ENCODE results near the gene ACO1.
"Not testable (repeated sequence)": the region's sequence is repeated elsewhere in the genome, so short reads cannot be mapped to it uniquely, and the experiment has no call there.

ACO1 gene

DNA sequence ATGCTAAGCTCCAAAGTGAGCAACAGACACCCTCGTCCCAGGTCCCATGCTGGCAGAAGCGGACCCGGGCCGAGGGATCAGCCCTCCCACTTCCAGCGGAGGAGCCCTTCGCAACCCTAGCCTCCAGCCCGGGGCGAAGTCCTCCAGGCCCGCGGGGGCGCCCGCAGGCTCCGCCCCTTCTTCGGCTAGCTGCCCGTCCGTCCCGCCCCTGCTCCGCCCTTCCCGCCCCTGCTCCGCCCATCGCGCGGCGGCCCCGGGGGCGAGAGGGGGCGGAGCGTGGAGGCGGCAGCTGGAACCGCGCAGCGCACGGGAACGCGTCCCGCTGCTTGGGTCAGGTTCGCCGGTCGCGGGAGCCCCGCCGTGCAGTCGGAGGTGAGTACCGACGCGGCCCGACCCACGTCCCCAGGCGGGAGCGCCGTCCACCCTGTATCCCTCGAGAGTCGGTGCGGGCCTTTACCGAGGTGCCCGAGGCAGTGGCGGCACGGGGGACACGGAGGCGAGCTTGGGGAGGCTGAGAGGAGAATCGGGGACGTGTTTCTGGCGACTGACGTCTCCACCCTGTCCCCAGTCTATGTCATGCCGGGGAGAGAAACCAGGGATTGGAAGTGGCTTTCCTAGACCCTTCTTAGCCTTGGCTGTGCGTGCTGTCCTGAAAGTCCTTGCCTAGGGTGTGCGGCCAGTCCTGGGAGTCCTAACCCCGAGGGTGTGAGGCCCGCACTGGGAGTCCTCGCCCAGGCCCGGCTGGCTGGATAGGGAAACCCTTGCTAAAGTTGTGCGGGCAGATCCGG, at the start of gene ACO1:
Gene ACO1, plus strand, starts transcription at position 280 of the 788 bp plus-strand sequence. CDS start 20,864 bp downstream, outside the sequence.
- peak; percentile 88 for DNase-seq (ENCODE audit: low read depth)

DNA sequence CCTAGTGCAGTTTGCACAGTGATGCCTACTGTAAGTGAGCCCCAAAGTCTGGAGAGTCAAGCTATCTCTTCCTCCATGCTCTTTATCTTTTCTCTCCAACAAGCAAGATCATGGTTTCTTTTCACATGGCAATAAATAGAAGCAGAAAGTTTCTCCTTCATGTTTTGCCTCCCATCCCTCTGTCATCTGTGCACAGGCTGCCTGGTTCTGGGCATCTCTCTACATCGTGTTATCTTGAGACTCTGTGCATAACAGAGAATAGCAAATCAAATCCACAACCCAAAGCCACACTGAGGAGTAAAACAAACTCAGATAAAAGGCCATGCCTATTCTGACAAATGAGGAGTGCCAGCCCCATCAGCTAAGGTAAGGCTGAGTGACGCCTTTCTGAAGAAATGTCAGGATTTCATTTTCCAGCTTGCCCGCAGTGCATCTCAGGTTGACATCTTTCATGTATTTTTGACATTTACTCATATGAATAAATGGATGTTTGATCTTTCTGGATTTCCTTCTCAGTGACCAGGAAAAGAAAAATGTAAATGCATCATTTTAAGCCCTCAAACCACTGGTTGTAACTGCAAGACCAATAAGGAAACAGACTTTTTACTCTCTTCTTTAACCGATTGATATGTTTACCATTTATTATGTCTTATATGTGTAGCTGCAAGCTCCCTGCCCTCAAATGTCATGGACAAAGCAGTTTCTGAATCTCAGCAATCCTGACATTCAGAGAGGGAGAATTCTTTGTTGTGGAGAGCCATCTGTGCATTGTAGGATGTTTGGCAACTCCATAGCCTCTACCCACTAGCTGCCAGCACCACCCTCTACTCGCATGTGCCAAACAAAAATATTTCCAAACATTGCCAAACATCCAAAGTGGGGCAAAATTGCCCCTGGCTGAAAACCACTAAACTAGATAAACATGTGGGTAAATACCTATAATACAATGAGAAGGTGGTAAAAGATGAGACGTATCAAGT, 49.2 kb upstream of the ACO1 start:
- DNase-seq (ENCODE audit: low read depth): no peak

DNA sequence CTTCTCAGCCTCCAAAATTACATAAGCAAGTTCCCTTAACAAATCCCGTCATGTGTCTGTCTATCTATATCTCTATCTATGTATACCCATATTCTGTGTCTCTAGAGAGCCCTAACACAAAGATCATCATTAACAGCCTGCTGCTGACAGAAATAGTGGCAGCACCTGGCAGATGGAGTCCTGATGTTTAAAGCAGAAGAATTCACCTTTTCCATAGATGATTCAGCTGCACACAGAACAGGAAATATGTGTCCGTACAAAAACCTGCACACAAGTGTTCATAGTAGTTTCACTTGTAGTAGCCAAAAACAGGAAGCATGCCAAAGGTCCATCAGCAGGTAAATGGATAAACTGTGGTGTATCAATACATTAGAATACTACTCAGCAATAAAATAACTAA, 45.0 kb upstream of the ACO1 start:
- no peak for DNase-seq (ENCODE audit: low read depth)

GRCh38 chr9:32340361-32340760, 44.1 kb upstream of the ACO1 start:
- DNase-seq (ENCODE audit: low read depth): no peak

DNA sequence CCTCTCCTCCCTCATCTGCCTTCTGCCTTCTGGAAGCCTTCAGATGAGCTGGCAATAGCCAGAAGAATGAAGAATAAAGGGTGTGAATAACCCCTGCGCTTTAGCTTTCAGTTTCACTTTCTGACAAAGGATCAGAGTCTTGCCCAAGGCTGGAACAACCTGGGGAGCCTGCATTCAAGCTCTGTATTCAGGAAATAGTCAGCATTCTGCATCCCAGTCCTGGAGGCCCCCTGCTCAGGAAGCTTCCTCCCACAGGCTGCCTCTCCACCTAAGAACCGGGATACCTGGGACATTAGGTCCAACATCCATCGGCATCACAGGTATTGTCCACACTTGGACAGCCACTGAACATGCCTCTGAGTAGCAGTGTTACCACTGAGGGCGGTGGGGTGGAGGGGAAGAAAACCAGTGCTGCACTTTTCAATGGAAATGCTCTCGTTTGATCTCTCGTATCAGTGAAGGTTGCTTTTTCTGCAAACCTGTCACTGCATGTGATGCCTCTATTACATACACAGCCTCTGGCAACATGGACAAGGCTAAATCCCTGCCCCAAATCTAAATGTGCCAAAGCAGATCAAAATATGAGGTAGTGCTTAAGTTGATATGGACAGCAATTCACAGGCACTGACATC, 39.8 kb upstream of the ACO1 start:
- DNase-seq (ENCODE audit: low read depth): peak; percentile 43

DNA sequence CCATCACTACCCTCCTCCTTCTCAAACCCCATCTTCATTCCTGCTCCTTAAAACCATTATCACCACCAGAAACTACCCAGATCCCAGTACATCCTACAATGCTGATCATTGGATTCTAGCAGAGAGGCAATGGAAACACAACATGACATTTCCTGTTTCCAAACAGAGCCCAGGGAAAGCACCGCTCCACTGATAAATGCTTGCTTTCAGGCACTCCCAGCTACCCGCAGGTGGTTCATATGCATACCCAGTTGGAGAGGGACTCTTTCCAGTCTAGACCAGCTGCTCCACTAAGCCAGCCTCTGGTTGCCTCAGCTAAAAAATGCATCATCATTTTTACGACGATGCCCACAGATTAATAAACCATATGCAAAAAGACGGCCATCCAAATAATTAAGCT, 39.2 kb upstream of the ACO1 start:
- no peak for DNase-seq (ENCODE audit: low read depth)

- no peak for DNase-seq (ENCODE audit: low read depth)
Measured at GRCh38 chr9:32347571-32347970, 36.9 kb upstream of the ACO1 start.

DNA sequence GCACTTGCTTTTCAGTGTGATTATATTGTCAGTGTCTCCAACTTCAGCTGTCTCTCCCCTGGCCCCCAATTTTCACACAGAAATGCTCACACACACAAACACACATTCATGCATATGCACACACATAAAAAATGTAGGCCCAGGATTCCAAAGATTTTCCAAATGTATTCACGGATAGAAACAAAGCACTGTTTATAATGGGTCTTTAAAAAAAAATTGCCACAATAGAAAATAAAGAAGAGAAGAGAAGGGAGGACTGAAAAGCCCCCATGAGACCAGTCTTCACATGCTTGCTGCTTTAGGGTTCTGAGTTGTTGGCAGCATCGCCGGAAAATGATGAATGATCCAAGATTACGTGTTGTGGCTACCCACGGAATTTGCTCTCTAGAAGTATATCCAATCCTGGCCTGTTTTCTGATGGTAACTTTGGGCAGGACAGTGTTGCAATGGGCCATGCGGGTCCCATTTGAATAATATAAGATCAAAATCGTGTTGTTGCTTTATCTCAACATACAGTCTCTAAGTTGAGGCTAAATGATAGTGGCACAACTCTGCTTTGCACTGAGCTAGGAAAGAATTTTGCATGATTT, 36.2 kb upstream of the ACO1 start:
- DNase-seq (ENCODE audit: low read depth): no peak

- no peak for DNase-seq (ENCODE audit: low read depth)
Measured at GRCh38 chr9:32349013-32349412, 35.4 kb upstream of the ACO1 start.

DNA sequence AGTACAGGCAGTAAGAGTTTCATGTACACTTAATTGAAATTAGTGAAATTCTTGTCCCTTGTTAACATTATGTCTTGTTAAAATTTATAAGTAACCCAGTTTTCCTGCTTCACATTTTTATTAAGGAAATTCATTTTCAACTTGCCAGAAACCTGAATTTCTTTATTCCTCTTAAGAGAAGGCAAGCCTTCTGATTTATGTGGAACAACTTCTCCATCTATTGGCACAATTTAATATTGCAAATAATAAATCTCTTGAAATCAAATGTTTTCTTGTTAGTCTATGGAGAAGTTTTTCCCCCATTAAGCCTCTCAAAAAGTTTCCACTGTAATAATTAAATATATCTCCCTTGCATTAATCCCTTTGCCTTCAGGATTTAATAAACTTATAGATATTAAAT, 33.8 kb upstream of the ACO1 start:
- DNase-seq (ENCODE audit: low read depth): peak; percentile 20

DNA sequence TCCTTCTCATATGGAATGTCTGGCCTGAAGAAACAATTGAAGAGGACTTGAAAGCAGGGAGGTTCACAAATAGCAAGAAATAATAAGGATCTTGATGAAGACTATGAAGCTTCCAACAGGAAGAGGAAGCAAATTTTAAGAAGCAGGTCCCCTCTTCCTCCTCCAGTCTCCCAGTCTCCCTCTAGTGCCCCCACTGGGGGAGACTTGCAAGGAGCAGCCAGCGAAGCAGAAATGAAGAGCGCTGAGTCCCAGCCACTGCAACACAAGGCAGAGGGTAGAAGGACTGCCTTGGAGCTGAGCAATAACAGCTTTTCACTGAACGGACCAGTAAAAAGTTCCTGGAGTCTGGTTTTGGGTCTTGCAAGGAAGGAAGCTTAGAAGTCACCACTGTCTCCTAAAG, 32.6 kb upstream of the ACO1 start:
- DNase-seq (ENCODE audit: low read depth): peak; percentile 5

- not testable (repeated sequence) for DNase-seq (ENCODE audit: low read depth)
Measured at GRCh38 chr9:32353476-32353875, 31.0 kb upstream of the ACO1 start.

- no peak for DNase-seq (ENCODE audit: low read depth)
Measured at GRCh38 chr9:32359452-32359851, 25.0 kb upstream of the ACO1 start.

- no peak for DNase-seq (ENCODE audit: low read depth)
Measured at GRCh38 chr9:32360983-32361673, 23.3 kb upstream of the ACO1 start.

- DNase-seq (ENCODE audit: low read depth): no peak
Measured at GRCh38 chr9:32371279-32371678, 13.2 kb upstream of the ACO1 start.

DNA sequence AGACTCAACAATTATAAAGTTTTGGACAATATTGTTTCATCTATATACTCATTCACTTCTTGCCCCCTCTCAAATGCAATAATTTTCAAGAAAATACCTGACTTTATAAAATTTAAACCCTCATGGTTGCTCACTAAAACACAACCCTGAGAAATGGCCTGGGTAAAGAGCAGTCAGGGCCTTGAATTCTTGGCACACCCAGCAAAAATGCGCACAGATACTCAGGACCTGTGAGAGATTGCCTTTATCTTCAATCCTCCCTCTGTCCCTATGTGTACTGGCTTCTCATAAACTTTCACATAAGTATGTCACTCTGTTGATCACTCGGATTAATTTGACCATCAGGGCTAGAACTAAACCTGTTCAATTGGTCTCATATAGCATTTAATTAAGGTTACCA, 12.8 kb upstream of the ACO1 start:
- DNase-seq (ENCODE audit: low read depth): no peak

- DNase-seq (ENCODE audit: low read depth): no peak
Measured at GRCh38 chr9:32376285-32376684, 8.2 kb upstream of the ACO1 start.

DNA sequence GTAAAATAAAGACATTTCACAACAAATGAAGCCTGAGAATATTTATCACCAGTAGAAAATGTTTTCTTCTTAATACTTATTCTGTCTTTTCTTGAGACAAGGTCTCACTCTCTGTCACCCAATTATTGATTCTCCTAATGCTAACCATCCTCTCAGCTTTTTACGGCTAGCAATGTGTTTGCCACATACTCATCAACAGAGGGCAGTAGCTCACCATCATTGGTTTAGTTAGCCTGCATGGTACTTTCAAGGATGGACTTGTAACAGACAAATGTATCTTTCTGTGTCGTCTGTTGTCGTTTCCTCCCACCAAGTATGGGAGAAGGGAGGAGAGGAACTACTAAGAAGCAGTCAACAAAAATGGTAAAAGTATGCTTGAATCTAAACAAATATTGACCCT, 5.9 kb upstream of the ACO1 start:
- DNase-seq (ENCODE audit: low read depth): peak; percentile 79

DNA sequence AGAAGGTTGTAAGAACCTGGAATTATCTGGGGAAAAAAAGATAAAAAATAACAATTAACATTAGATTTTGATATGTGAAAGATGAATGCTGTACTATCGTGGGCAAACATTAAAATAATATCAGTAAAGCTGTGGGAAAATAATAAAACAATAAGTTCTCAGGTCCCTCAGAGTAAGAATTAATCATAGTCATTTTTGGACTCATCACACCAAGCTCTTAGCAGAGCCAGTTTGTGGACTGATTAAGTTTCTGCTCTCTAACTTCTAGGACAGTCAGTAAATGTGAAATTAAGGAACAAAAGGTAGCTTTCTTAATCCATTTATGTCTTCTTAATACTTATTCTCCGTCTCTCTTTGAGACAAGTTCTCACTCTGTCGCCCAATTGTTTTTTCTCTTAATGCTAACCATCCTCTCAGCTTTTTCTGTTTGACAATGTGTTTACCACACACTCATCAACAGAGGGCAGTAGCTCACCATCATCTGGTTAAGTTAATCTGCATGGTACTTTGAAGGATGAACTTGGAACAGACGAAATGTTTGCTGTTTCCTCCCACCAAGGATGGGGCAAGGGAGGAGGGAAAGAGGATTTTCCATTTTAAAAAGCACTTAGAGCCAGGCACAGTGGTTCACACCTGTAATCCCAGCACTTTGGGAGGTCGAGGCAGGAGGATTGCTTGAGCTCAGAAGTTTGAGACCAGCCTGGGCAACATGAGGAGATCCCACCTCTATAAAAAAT, 5.3 kb upstream of the ACO1 start:
- DNase-seq (ENCODE audit: low read depth): peak; percentile 81

GRCh38 chr9:32380944-32381343, 3.5 kb upstream of the ACO1 start:
- DNase-seq (ENCODE audit: low read depth): no peak
